Keratinocyte (primary cell): ENCODE data around the gene DNAJB6. TPM values are rescaled to one million over a fixed set of nuclear protein-coding genes. Genes with fewer than 3 reads are reported as not detected.

Experiments
- DNase-seq: peaks from one replicate; pipeline ENCODE4 v3.0.0-alpha.2; 2011; ENCODE audit warnings: low read depth, missing footprints, low spot score
- FAIRE-seq: peaks from 2 replicates; lab custom pipeline; 2011; peaks lifted over from hg19 to GRCh38; lab: Jason Lieb, UNC
- H2AFZ ChIP-seq: 2 replicates; pipeline ENCODE4 v1.6.0; 2012; ENCODE audit warnings: low read length, control low read depth, inconsistent platforms; ENCODE audit not compliant: control insufficient read depth
- H3K27ac ChIP-seq: 2 replicates; pipeline ENCODE4 v1.5.1; 2011; ENCODE audit warnings: low read length; ENCODE audit not compliant: control insufficient read depth, insufficient read depth
- H3K27me3 ChIP-seq: 3 replicates; pipeline ENCODE4 v1.6.0; 2011; ENCODE audit warnings: low read length; ENCODE audit not compliant: control insufficient read depth, insufficient read depth; ENCODE audit errors: extremely low read depth
- H3K36me3 ChIP-seq, 2 experiments: 2 replicates in 1 of 2; 3 replicates in 1 of 2; pipeline ENCODE4 v1.5.1; 2011; ENCODE audit warnings: low read length in 2 of 2, mild to moderate bottlenecking in 1 of 2; ENCODE audit not compliant: control insufficient read depth in 2 of 2, insufficient read depth in 2 of 2; ENCODE audit errors: extremely low read depth in 1 of 2
- H3K4me1 ChIP-seq: 3 replicates; pipeline ENCODE4 v1.5.1; 2011; ENCODE audit warnings: low read length; ENCODE audit not compliant: control insufficient read depth, insufficient read depth; ENCODE audit errors: extremely low read depth
- H3K4me2 ChIP-seq: 3 replicates; pipeline ENCODE4 v1.6.0; 2011; ENCODE audit warnings: low read depth, low read length; ENCODE audit not compliant: control insufficient read depth, insufficient read depth; ENCODE audit errors: extremely low read depth
- H3K4me3 ChIP-seq, 3 experiments: fragments of 200-600 bp in 1 of 3; sonication (generic) in 1 of 3; 2 replicates in 2 of 3; 3 replicates in 1 of 3; pipeline ENCODE4 v1.5.1; 2011 to 2016; ENCODE audit warnings: low read length in 3 of 3, mild to moderate bottlenecking in 3 of 3, control low read depth in 2 of 3, inconsistent platforms in 1 of 3, low read depth in 1 of 3, mixed read lengths in 1 of 3, mixed run types in 1 of 3, moderate library complexity in 1 of 3; ENCODE audit not compliant: control insufficient read depth in 2 of 3, insufficient read depth in 2 of 3; ENCODE audit errors: extremely low read depth in 1 of 3
- H3K79me2 ChIP-seq: 2 replicates; pipeline ENCODE4 v1.6.0; 2012; ENCODE audit warnings: low read length; ENCODE audit not compliant: control insufficient read depth, insufficient read depth
- H3K9ac ChIP-seq: 3 replicates; pipeline ENCODE4 v1.6.0; 2011; ENCODE audit warnings: low read length; ENCODE audit not compliant: control insufficient read depth, insufficient read depth; ENCODE audit errors: extremely low read depth
- H3K9me1 ChIP-seq: 3 replicates; pipeline ENCODE4 v1.6.0; 2011; ENCODE audit warnings: low read length; ENCODE audit not compliant: control insufficient read depth, insufficient read depth; ENCODE audit errors: extremely low read depth
- H3K9me3 ChIP-seq: 2 replicates; pipeline ENCODE4 v1.5.1; 2012; ENCODE audit warnings: low read depth, low read length; ENCODE audit not compliant: control insufficient read depth
- H4K20me1 ChIP-seq: 3 replicates; pipeline ENCODE4 v1.6.0; 2011; ENCODE audit warnings: low read length; ENCODE audit not compliant: control insufficient read depth, insufficient read depth; ENCODE audit errors: extremely low read depth
- EZH2 ChIP-seq: IDR thresholded peaks from one replicate; pipeline ENCODE4 v1.6.1; 2012; ENCODE audit warnings: inconsistent platforms, mild to moderate bottlenecking, low read length, moderate library complexity
- dilution Hi-C: fragments of 300-500 bp; cut with MboI; formaldehyde crosslinking; loops from one replicate; pipeline ENCODE4 v1.7.0; 2020; ENCODE audit warnings: low sequenced_read_pairs; ENCODE audit not compliant: extremely low pct_ligation_motif_present
- polyA plus RNA-seq, 5 experiments: library from polyadenylated mRNA; depleted of rRNA in 3 of 5; stranded (reverse) in 3 of 5; stranded (forward) in 1 of 5; unstranded in 1 of 5; fragments of >200 nt; gene quantifications; 1 replicate in 1 of 5; 2 replicates in 3 of 5; 3 replicates in 1 of 5; pipeline versions ENCODE4 v1.2.1 to v1.2.3, GENCODE V29; 2011 to 2012; ENCODE audit warnings: missing spikeins in 2 of 5, low read depth in 1 of 5, low replicate concordance in 1 of 5
- TF ChIP-seq, protein P1 (sequence below), 3 experiments: IDR thresholded peaks in 1 of 3; conservative IDR thresholded peaks in 1 of 3; optimal IDR thresholded peaks in 1 of 3; 2 replicates in 2 of 3; 3 replicates in 1 of 3; pipeline versions ENCODE3 to v1.5.1; 2011; ENCODE audit warnings: low read length in 3 of 3, mild to moderate bottlenecking in 3 of 3, moderate library complexity in 2 of 3, control low read depth in 1 of 3, inconsistent platforms in 1 of 3; ENCODE audit not compliant: insufficient read depth in 2 of 3; ENCODE audit errors: extremely low read depth in 1 of 3

DNAJB6 gene
- polyA plus RNA-seq, 1 donor (not counting 4 experiments of a cell fraction or from before 2014, with no cell fraction given) = 152 TPM

DNA sequence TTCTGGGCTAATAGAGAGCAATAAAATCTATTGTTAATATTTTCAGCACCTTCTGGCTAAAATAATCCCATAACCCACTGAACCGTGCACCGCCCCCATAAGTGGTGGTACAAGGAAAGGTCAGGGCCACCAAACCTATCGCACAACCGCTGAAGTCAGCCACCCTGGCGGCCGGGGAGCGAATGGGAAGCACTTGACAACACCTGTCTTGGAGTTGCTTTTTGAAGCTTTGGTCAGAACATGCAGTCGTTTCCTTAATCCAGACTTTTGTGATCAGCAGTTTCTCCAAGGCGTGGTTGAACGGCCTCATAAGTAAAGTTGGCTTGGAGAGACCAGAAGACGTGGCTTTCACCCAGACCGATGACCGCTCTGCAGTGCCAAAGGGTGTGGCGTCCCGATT lies 97.4 kb downstream of the DNAJB6 start:
- Histone ChIP-seq H3K9me1 (no peaks in the 10 kb centered on the region), H3K27ac (no peak overlapping the region), H3K9ac (no peak overlapping the region), H3K27me3 (no peaks in the 10 kb centered on the region), H3K4me2 (no peak overlapping the region), H3K9me3 (no peaks in the 10 kb centered on the region), H3K4me3 (no peak overlapping the region), H3K79me2 (no peaks in the 10 kb centered on the region), H3K4me1 (peaks cover 6% of the 10 kb centered on the region), H3K36me3 (no peaks in the 10 kb centered on the region), H4K20me1 (no peaks in the 10 kb centered on the region), H2AFZ (no peak overlapping the region)
- no peak for FAIRE-seq
- TF ChIP-seq, protein P1, sequence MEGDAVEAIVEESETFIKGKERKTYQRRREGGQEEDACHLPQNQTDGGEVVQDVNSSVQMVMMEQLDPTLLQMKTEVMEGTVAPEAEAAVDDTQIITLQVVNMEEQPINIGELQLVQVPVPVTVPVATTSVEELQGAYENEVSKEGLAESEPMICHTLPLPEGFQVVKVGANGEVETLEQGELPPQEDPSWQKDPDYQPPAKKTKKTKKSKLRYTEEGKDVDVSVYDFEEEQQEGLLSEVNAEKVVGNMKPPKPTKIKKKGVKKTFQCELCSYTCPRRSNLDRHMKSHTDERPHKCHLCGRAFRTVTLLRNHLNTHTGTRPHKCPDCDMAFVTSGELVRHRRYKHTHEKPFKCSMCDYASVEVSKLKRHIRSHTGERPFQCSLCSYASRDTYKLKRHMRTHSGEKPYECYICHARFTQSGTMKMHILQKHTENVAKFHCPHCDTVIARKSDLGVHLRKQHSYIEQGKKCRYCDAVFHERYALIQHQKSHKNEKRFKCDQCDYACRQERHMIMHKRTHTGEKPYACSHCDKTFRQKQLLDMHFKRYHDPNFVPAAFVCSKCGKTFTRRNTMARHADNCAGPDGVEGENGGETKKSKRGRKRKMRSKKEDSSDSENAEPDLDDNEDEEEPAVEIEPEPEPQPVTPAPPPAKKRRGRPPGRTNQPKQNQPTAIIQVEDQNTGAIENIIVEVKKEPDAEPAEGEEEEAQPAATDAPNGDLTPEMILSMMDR (optimal IDR thresholded peaks at IDR 0.05 in 1 of 3, IDR thresholded peaks at IDR 0.05 in 1 of 3, conservative IDR thresholded peaks at IDR 0.05 in 1 of 3; ENCODE audit: extremely low read depth in 1 of 3, insufficient read depth in 2 of 3, low read length in 3 of 3) = no peak
- dilution Hi-C loops = no loop called here
- DNase-seq = no peak

DNA sequence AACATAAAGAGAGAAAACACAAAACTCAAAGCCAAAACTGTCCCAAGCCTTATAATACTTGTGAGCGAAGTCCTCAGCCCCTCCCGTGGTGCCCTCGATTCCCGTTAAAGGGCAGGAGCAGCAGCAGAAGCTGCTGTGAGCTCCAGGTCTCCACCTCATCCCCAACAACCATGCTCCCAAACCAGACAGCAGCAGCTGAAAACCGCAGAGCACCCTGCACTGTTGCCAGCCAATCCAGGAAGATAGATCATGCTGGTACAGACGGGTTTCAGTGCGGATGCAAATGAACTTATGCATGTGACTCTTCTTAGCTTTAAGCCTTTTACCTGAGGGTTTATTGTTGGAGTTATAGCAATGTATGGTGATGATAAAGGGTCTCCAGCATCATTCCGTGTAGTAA lies 97.9 kb downstream of the DNAJB6 start:
- no peaks in the 10 kb centered on the region for H3K9me1 ChIP-seq
- no peak overlapping the region for H3K4me2 ChIP-seq
- no peak overlapping the region for H2AFZ ChIP-seq
- no peaks in the 10 kb centered on the region for H3K27me3 ChIP-seq
- DNase-seq (no peak), FAIRE-seq (no peak)
- no peak overlapping the region for H3K4me3 ChIP-seq
- H3K9me3 ChIP-seq = no peaks in the 10 kb centered on the region
- H3K79me2 ChIP-seq = no peaks in the 10 kb centered on the region
- TF ChIP-seq, protein P1 (optimal IDR thresholded peaks at IDR 0.05 in 1 of 3, IDR thresholded peaks at IDR 0.05 in 1 of 3, conservative IDR thresholded peaks at IDR 0.05 in 1 of 3; ENCODE audit: extremely low read depth in 1 of 3, insufficient read depth in 2 of 3, low read length in 3 of 3) = no peak
- no peak for TF ChIP-seq EZH2
- H3K27ac ChIP-seq = no peak overlapping the region
- dilution Hi-C loops = no loop called here
- H3K4me1 ChIP-seq = peaks cover 6% of the 10 kb centered on the region
- no peaks in the 10 kb centered on the region for H4K20me1 ChIP-seq
- no peaks in the 10 kb centered on the region for H3K36me3 ChIP-seq
- no peak overlapping the region for H3K9ac ChIP-seq
